Hepatic stellate cell (primary cell): Measurements from ENCODE around the gene C1QTNF5.

Experiments used
- DNase-seq: peaks from one replicate; pipeline ENCODE4 v3.0.0; 2011; ENCODE audit warnings: low spot score

The C1QTNF5 gene

DNA sequence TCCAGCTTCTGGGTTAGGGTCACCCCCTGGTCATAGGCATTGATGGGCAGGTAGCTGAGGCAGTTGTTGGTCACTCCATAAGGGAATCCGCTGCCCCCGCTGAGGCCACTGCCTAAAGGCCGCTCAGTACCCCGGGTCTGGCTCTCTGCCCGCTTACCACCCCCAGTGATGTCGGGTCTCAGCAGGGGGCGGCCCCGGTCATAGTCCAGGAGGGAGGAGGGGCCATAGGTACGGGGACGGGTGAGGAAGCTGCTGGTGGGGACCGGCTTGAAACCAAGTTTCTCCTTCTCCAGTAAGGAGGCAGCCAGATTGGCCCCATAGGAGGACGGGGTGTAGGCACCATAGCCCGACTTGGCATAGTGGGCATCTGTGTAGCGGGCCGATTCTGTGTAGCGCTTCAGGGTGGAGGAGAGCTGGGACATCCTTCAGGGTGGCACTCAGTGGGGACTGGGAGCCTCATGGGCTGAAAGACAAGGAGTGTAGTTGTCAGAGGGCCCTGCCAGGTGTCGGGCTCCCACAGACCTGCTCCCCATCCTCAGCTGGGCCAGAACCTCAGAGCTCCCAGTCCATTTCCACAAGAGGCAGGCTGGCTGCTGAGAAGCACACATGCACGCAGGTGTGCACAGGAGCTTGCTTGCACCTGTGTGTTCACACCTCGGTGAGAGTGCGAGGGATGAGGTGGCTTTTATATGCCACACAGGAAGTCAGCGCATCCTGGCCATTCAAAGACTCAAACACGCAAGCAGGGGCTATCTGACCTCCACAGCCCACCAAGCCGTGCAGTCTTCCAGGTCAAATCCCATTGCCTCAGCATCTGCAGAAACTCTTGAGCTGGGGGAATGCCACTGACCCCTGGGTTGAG, 32.6 kb upstream of the C1QTNF5 start:
- no peak for DNase-seq

GRCh38 chr11:119372260-119373058, 31.8 kb upstream of the C1QTNF5 start:
- DNase-seq: no peak

DNA sequence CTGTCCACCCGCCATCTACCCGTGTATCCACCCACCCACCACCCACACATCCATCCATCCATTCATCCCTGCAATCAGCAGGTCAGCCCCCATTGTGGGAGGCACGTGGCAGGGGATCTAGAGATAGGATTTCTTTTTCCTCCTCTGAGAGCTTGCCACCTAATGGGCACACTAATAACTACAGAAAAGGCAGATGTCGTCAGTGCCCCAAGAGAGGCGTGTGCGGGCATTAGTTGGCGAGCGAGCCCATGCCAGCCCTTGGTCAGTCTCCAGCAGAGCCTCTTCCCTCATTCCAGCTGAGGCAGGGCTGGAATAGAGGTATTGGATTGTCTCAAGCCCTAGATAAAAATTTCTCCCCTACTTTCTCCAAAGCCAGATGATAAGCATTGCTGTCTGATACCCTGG, 31.1 kb upstream of the C1QTNF5 start:
- DNase-seq: no peak

GRCh38 chr11:119371067-119371601, 30.5 kb upstream of the C1QTNF5 start:
- DNase-seq: no peak

DNA sequence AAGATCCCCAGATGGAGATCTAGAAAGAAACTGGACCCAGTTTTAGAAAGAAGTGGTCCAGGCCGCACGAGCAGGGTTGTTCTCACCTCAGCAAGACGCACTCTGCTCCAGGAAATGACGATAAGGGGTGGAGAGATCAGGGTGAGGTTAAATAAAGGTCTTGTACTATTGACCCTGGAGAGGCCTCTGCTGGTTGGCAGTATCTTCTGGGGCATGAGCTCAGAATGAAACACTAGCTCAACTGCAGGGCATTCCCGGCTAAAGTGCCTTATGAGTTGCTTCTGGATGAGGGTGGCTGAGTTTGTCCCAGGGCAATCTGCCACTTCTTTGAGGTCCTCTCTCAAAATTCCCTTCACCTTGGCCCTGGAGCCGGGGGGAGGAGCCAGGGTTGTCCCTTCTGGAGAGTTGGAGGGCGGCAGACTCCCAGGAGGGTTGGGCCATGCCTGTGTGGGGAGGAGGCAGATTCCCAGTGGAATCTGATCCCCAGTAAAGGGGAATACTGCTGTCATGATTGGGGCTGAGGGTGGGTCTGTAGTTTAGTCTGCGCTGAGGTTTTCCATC, 29.9 kb upstream of the C1QTNF5 start:
- DNase-seq: no peak

GRCh38 chr11:119369132-119369925, 28.6 kb upstream of the C1QTNF5 start:
- no peak for DNase-seq

GRCh38 chr11:119368121-119369034, 27.7 kb upstream of the C1QTNF5 start:
- peak; percentile 57 for DNase-seq

DNA sequence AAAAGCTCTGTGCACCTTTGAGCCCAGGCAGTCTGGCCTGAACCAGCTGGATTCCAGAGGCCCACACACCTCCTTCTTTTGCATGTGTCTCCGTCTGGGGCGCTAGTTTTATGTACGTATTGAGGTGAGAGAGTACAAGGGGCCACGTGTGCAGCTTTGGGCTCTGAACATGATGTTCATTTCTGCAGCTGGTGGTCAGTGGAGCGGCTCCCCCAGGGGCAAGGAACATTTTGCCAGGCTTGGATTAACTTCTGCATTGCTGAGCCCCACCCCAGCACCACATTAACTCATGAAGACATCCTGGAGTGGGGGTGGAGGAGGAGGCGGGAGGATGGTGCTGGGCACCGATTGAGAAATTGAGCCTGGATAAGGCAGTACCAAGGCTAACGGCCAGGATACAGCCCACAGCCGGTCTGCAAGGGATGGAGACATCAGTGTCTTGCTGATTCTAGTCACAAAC, 27.0 kb upstream of the C1QTNF5 start:
- no peak for DNase-seq

GRCh38 chr11:119366690-119367620, 26.3 kb upstream of the C1QTNF5 start:
- no peak for DNase-seq

DNA sequence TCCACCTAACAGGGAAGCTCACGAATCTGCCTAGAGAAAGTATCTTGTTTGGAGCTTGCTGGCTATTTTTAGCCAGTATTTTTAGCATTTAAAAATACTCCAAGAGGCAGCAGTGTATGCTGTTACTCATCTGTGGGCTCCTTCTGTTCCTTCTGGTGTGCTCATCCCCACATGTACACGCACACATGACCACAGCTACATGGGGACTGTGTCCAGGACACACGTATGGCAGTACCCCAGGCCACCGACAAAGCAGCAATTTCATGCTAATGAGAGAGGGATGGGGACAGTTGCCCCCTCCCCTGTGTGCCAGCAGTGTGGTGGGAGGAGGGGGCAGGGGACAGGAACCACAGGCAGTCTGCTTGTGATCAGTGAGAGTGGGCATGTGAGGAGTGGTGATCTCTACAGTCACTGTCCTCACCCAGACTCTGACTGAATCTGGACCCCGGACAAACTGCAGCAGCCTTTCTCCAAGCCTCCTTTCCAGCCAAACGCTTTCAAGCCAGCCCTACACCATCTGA, 24.4 kb upstream of the C1QTNF5 start:
- peak; percentile 89 for DNase-seq

DNA sequence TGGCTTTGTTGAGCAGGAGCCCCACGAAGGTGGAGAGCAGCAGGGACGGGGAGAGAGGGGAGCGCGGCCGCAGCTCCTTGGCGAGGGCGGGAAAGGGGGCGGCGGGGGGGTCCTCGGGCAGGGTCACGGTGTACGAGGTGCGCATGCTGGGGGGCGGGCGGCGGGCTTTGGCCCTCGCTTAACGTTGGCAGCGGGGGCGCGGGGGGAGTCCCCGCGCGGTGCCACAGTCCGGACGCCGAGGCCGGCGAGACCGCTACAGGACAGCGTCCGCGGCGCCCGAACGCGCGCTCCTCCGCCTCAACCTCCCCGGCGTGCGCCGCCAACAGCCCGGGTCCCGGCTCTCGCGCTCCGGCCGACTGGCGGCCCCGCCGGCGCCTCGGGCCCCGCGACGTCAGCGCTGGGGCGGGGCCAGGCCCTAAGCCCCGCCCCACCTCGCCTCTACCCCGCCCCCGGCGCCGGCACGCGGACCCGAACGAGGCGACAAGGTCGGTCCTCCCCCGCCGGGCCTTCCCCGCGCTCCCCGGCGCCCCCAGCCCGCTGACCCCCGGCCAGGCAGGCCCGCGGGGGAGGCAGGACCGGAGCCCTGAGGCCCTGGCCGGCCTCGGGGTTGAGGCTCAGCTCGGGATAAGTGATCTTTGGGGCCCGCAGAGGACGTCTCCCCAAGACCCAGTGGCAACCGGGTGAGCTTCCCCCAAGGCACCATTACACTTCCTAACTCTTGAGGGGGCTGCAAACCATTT, 23.3 kb upstream of the C1QTNF5 start:
- DNase-seq: peak; percentile 75

- DNase-seq: no peak
Measured at GRCh38 chr11:119363081-119363850, 22.6 kb upstream of the C1QTNF5 start.

- no peak for DNase-seq
Measured at GRCh38 chr11:119362741-119363080, 22.0 kb upstream of the C1QTNF5 start.

DNA sequence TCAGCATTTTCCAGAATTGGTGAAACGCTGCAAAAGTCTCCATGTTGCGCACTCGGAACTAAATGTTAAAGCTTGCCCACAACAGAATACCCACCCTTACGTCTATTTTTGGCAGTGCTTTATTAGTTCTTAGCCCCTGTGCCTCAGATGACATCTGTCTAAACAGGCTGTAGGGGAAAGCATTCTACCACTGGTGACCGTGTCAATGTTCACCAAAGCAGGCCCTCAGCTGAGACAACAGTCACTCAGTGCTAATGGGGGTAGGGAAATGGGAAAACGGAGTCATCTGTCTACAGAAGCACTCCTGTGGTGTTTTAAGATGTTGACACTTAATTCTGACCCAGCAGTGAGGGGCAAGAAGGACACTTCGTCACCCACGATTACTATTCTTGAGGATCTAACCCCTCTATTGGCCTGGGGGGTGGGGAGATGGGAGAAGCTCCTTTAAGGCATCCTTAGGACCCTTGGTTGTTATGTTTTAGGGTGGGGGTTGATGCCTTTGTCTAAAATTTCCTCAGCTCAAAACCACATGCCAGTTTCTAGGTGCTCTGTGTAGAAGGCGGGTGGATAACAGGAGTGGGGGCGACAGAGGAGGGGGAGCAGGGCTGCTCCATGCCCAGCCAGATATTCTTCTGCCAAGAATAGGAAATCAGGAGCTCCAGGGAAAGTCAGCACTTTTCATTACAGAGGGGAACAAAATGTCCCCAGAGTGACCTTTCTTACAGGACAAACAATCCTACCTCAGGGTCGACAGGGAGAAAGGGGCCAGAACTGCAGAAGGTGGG, 21.4 kb upstream of the C1QTNF5 start:
- DNase-seq: no peak

DNA sequence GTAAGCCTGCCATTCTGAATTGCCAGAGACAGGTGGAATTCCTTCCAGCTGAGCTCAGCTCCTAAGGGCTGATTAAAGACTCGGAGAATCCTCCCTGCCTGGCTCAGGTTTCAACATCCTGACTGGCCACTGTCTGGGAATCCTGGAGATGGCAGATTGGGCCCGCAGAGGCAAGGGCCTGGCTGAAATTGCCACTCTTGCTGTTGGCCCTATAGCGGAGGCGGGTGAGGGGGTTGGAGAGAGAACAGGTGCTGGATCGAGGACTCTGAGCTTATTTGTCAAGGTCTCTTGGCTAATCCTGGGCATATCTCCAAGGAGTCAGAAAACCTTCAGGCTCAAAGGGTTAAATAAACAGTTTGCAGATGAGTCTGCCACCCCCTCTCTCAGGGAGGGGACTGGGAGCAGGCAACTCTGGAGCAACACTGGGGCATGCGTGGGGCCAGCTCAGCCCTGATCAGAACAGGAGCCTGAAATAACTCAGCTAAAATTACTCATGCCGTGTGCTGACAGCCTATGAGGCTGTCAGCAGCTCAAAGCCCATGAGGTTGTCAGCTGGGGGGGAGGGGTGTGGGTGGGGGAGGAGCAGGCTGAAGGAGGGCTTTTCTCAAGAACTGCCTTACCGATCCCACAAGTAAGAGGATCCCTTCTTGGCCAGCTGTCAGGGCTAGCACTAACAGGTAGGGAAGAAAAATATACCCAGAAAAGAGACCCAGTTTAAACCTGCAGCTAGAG, 20.5 kb upstream of the C1QTNF5 start:
- DNase-seq: peak; percentile 80
